Sigmoid colon (tissue), 4 donors: ENCODE data around the gene HBG1.

Experiments
- EP300 ChIP-seq, 4 donors: sonication (generic); formaldehyde crosslinking; IDR thresholded peaks; one replicate each; pipeline ENCODE4 v1.6.1; 2017; ENCODE audit warnings: antibody characterized with exemption in 4 of 4
- TF ChIP-seq, protein P1 (sequence below), 4 experiments: fragments of 450-650 bp in 3 of 4; fragments of 200-600 bp in 1 of 4; IDR thresholded peaks; one replicate each; pipeline ENCODE4 v1.5.1; 2016 to 2019; ENCODE audit warnings: antibody characterized with exemption in 4 of 4, mild to moderate bottlenecking in 3 of 4, moderate library complexity in 2 of 4

DNA sequence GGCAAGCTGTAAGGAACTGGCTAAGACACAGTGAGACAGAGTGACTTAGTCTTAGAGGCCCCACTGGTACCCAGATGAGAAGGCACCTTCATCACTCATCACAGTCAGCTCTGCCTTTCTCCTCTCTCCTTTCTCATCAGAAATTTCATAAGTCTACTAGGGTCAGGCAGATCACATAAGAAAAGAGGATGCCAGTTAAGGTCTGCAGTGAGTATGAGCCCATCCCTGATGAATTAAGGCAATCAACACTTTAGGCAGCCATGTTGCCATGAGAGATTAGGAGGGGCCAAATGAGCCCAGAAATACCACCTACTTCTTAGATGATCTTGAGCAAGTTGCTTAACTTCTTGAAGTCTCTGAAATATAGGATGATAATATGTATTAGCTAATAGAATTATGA, 31.9 kb upstream of the HBG1 start:
- TF ChIP-seq EP300 (IDR thresholded peaks at IDR 0.05): no peak
- TF ChIP-seq, protein P1, sequence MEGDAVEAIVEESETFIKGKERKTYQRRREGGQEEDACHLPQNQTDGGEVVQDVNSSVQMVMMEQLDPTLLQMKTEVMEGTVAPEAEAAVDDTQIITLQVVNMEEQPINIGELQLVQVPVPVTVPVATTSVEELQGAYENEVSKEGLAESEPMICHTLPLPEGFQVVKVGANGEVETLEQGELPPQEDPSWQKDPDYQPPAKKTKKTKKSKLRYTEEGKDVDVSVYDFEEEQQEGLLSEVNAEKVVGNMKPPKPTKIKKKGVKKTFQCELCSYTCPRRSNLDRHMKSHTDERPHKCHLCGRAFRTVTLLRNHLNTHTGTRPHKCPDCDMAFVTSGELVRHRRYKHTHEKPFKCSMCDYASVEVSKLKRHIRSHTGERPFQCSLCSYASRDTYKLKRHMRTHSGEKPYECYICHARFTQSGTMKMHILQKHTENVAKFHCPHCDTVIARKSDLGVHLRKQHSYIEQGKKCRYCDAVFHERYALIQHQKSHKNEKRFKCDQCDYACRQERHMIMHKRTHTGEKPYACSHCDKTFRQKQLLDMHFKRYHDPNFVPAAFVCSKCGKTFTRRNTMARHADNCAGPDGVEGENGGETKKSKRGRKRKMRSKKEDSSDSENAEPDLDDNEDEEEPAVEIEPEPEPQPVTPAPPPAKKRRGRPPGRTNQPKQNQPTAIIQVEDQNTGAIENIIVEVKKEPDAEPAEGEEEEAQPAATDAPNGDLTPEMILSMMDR (IDR thresholded peaks at IDR 0.05): no peak
